ENCODE results near the gene MCTP2.

DNA sequence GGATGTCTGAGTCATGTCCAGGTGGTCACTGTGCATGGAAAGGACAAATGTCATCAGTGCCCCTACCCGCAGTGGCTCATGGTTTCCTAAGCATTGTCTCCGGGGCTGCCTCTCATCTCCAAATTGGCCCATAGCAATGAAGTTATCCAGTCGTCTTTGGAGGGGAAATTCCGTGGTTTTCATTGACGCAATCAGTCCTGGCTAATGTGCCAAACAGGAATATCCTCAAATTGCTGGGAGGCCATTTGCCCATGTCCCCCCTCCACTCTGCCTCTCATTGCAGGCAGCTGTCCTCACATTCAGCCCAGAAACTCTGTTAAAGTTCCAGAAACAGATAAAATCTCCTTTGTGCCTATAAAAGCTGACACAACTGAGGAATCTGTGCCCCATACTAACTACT is 81.6 kb downstream of the MCTP2 start:
- TF ChIP-seq EP300 (IDR thresholded peaks at IDR 0.05), result no peak
- TF ChIP-seq, protein P1, sequence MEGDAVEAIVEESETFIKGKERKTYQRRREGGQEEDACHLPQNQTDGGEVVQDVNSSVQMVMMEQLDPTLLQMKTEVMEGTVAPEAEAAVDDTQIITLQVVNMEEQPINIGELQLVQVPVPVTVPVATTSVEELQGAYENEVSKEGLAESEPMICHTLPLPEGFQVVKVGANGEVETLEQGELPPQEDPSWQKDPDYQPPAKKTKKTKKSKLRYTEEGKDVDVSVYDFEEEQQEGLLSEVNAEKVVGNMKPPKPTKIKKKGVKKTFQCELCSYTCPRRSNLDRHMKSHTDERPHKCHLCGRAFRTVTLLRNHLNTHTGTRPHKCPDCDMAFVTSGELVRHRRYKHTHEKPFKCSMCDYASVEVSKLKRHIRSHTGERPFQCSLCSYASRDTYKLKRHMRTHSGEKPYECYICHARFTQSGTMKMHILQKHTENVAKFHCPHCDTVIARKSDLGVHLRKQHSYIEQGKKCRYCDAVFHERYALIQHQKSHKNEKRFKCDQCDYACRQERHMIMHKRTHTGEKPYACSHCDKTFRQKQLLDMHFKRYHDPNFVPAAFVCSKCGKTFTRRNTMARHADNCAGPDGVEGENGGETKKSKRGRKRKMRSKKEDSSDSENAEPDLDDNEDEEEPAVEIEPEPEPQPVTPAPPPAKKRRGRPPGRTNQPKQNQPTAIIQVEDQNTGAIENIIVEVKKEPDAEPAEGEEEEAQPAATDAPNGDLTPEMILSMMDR (IDR thresholded peaks at IDR 0.05), result no peak
- TF ChIP-seq POLR2A (IDR thresholded peaks at IDR 0.05), result no peak
- no peak for TF ChIP-seq POLR2AphosphoS5 (IDR thresholded peaks at IDR 0.05)
